ENCODE measurements around the gene EIF2S2. TPM values are rescaled to one million over a fixed set of nuclear protein-coding genes. Genes with fewer than 3 reads are reported as not detected.

EIF2S2 gene
- total and polyA plus RNA-seq, 12 donors, result 22.2 to 67.7 (median 41.1) TPM

GRCh38 chr20:34045930-34046725 lies 65.9 kb downstream of the EIF2S2 start:
- Histone ChIP-seq H3K36me3 (peaks cover 0 to 15% (median 0%) of the 10 kb centered on the region in 9 donors), H3K9me3 (no peaks in the 10 kb centered on the region), H3K27me3 (no peaks in the 10 kb centered on the region), H3K4me3 (no peak overlapping the region), H3K27ac (no peak overlapping the region), H3K4me1 (peaks cover 22 to 87% (median 76%) of the 10 kb centered on the region in 9 donors)
- intact Hi-C loops (cut with DNase I), result loop anchor here in 1 of 10 donors (5.0 kb wide), 1 partner anchor 49 kb away; no protein-coding TSS in a partner anchor
- DNase-seq (no peak), ATAC-seq (no peak)
- TF ChIP-seq CTCF (IDR thresholded peaks at IDR 0.05), result no peak
- 94 to 95% methylated on average over 5 of the region's 5 CpGs for WGBS, 2 donors

DNA sequence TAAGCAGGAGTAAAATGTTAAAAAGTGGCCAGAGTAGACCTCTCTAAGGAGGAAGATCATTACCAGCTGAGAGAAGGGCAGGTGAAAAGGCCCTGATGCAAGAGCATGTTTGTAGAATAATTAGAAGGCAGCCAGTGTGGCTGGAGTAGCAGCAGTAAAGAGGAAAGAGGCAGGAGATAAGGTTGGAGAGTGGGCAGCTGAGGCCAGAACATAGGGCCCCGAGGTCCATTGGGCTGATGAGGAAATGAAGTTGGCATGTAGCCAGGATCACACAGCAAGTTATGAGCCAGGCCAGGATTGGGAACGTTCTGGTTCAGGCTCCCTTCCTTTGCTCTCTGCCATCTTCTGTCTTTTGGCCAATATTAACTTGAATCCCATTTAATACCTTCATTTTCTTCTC lies 66.7 kb downstream of the EIF2S2 start:
- H3K4me1 ChIP-seq, result peaks cover 24 to 87% (median 76%) of the 10 kb centered on the region in 9 donors
- 2 to 3% methylated on average over 2 of the region's 2 CpGs for WGBS, 2 donors
- no peaks in the 10 kb centered on the region for H3K9me3 ChIP-seq
- H3K36me3 ChIP-seq, result peaks cover 0 to 15% (median 0%) of the 10 kb centered on the region in 9 donors
- peak; percentile 63 to 78 (median 72) for ATAC-seq
- intact Hi-C loops (cut with DNase I), result loop anchor here in 1 of 10 donors (5.0 kb wide), 1 partner anchor 48 kb away; no protein-coding TSS in a partner anchor
- H3K27ac ChIP-seq, result peak overlapping the region in 2 of 10 donors; percentile 3 to 9
- no peaks in the 10 kb centered on the region for H3K27me3 ChIP-seq
- no peak overlapping the region for H3K4me3 ChIP-seq
- DNase-seq, result peak in 1 of 2 donors; percentile 70
- TF ChIP-seq CTCF (IDR thresholded peaks at IDR 0.05), result no peak

- Histone ChIP-seq H3K36me3 (peaks cover 0 to 15% (median 0%) of the 10 kb centered on the region in 9 donors), H3K27me3 (no peaks in the 10 kb centered on the region), H3K27ac (peak overlapping the region in 2 of 10 donors; percentile 1 to 23), H3K9me3 (no peaks in the 10 kb centered on the region), H3K4me3 (no peak overlapping the region), H3K4me1 (peaks cover 28 to 89% (median 83%) of the 10 kb centered on the region in 9 donors)
- peak in 1 of 8 donors; percentile 28 for ATAC-seq
- DNase-seq, result no peak
- intact Hi-C loops (cut with DNase I), result loop anchor here in 1 of 10 donors (5.0 kb wide), 1 partner anchor 51 kb away; the partner anchor contains the start of gene RALY
- TF ChIP-seq CTCF (IDR thresholded peaks at IDR 0.05), result no peak
These were observed 69.0 kb downstream of the EIF2S2 start for GRCh38 chr20:34043025-34043424.

- H3K27ac ChIP-seq, result peak overlapping the region in 7 of 10 donors; percentile 23 to 80 (median 51)
- H3K27me3 ChIP-seq, result no peaks in the 10 kb centered on the region
- DNase-seq, result peak in 1 of 2 donors; percentile 41
- WGBS, 2 donors, result 45 to 53% methylated on average over 4 of the region's 4 CpGs
- H3K4me3 ChIP-seq, result no peak overlapping the region
- no peak for TF ChIP-seq CTCF (IDR thresholded peaks at IDR 0.05)
- peaks cover 0 to 9% (median 0%) of the 10 kb centered on the region in 9 donors for H3K36me3 ChIP-seq
- ATAC-seq, result peak; percentile 23 to 84 (median 71)
- H3K9me3 ChIP-seq, result no peaks in the 10 kb centered on the region
- peaks cover 32 to 92% (median 89%) of the 10 kb centered on the region in 9 donors for H3K4me1 ChIP-seq
- intact Hi-C loops (cut with DNase I), result loop anchor here in 1 of 10 donors (5.0 kb wide), 1 partner anchor 50 kb away; the partner anchor contains the start of gene RALY
These were observed 69.8 kb downstream of the EIF2S2 start for GRCh38 chr20:34042262-34042661.
